ENCODE data around the gene TNK2. TPM values are rescaled to one million over a fixed set of nuclear protein-coding genes. Genes with fewer than 3 reads are reported as not detected.

The TNK2 gene
- total and polyA plus RNA-seq, 2 experiments from 2014 or later, result 3.2 to 12.3 TPM

DNA sequence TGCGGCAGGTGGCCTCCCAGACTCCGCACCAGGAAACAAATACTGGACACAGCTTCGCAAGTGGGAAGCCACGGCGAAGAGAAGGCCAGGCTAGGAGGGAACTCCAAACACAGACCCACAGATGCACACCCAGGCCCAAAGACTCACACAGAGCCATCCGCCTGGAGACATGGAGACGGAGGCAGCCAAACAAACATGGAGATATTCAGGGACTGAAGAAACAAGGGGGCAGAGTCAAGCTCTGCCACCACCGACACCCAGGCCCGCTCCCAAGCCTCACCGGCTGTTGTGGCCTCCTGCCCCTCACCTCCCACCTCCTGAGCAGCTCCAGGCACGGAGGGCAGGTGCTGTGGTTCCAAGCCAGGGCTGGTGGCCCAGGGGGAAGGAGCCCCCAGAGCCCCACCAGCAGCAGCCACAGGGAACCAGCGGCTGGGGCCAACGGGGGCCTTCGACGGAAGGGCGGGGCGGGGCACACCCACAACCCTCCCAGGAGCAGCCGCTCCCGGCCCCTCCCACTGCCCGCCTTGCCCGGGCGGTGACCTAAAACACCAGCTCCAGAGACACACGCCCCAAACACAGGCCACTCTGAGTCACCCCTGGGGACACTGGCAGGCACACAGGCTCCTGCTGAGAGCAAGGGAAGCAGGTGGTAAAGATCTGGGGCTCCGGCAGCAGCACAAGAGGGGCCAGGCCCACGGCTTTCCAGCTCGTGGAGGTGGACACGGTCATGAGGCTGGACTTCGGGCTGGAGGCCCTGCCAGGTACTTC, 31.9 kb downstream of the TNK2 start:
- no peak overlapping the region for H3K4me3 ChIP-seq
- no peaks in the 10 kb centered on the region for H3K9me3 ChIP-seq (ENCODE audit: low read depth)
- no peaks in the 10 kb centered on the region for H3K4me1 ChIP-seq (ENCODE audit: insufficient read depth)
- no peak for DNase-seq
- TF ChIP-seq EZH2 (IDR thresholded peaks at IDR 0.05; ENCODE audit: insufficient read depth, poor library complexity, severe bottlenecking) (no peak), EZH2phosphoT487 (IDR thresholded peaks at IDR 0.05; ENCODE audit: insufficient read depth, low read depth) (no peak)
- H3K36me3 ChIP-seq (ENCODE audit: low read depth), result no peaks in the 10 kb centered on the region
- H3K27me3 ChIP-seq (replicated peaks; ENCODE audit: insufficient read depth), result no peaks in the 10 kb centered on the region
- WGBS, 2 experiments (ENCODE audit: low coverage in 1 of 2, low lambda C conversion rate in 2 of 2, missing lambda C conversion rate in 2 of 2), result 93 to 94% methylated on average over 24 to 25 of the region's 28 CpGs
- in situ Hi-C loops (cut with MboI), result no loop called here
- H3K79me2 ChIP-seq (ENCODE audit: insufficient read depth), result no peaks in the 10 kb centered on the region
- H4K20me1 ChIP-seq (ENCODE audit: insufficient read depth), result no peaks in the 10 kb centered on the region
- no peaks in the 10 kb centered on the region for H3F3A ChIP-seq (ENCODE audit: insufficient read depth)
- no peak overlapping the region for H3K27ac ChIP-seq
- no peak overlapping the region for H3K9ac ChIP-seq
- no peak overlapping the region for H3K4me2 ChIP-seq (ENCODE audit: unreplicated experiment)
- no peak overlapping the region for H2AFZ ChIP-seq
- H3K9me2 ChIP-seq (ENCODE audit: insufficient read depth), result no peaks in the 10 kb centered on the region

DNA sequence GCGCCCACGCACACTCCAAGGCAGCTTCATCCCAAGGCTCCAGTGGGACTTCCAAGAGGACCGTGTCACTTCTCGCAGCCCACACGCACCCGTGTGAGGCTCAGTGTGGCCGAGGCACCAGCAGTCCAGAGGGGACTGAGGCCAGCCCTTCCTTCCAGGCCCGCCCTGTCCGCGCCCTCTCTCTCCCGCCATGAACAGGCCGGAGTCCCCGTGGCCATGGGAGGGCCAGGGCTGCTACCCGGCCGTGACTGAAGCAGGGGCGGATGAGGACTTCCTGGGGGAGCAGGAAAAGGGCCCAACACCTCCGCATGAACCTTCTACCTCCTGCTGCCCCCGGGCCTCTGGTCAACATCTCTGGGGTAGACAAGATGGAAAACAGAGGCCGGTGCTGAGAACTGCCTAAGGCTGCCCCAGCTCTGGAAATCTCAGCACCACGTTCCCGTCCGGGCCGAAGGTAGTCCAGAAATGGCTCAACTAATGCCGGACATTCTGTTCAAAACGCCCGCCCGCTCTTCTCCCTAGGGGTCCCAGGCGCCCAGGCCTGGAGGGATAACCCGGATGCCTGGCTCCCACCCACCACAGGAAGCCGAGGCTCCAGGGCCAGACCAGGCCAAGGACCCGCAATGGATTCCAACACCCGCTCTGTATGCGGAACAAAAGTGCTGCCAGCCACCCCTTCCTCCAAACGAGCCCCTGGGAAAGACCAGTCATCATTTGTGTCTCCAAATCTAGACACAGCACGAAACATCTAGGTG, 32.7 kb downstream of the TNK2 start:
- WGBS, 2 experiments (ENCODE audit: low coverage in 1 of 2, low lambda C conversion rate in 2 of 2, missing lambda C conversion rate in 2 of 2), result 89 to 93% methylated on average over 33 to 35 of the region's 35 CpGs
- H3K4me3 ChIP-seq, result no peak overlapping the region

GRCh38 chr3:195873971-195874370, 34.4 kb downstream of the TNK2 start:
- no peaks in the 10 kb centered on the region for H3K27me3 ChIP-seq (replicated peaks; ENCODE audit: insufficient read depth)
- no peak overlapping the region for H3K9ac ChIP-seq
- H3K79me2 ChIP-seq (ENCODE audit: insufficient read depth), result no peaks in the 10 kb centered on the region
- no peaks in the 10 kb centered on the region for H3K36me3 ChIP-seq (ENCODE audit: low read depth)
- no peaks in the 10 kb centered on the region for H3K9me2 ChIP-seq (ENCODE audit: insufficient read depth)
- H3F3A ChIP-seq (ENCODE audit: insufficient read depth), result no peaks in the 10 kb centered on the region
- WGBS, 2 experiments (ENCODE audit: low coverage in 1 of 2, low lambda C conversion rate in 2 of 2, missing lambda C conversion rate in 2 of 2), result 92 to 97% methylated on average over 19 to 23 of the region's 26 CpGs
- in situ Hi-C loops (cut with MboI), result no loop called here
- H4K20me1 ChIP-seq (ENCODE audit: insufficient read depth), result no peaks in the 10 kb centered on the region
- DNase-seq, result peak; percentile 7
- no peak for TF ChIP-seq EZH2 (IDR thresholded peaks at IDR 0.05; ENCODE audit: insufficient read depth, poor library complexity, severe bottlenecking)
- no peak for TF ChIP-seq EZH2phosphoT487 (IDR thresholded peaks at IDR 0.05; ENCODE audit: insufficient read depth, low read depth)
- H3K4me2 ChIP-seq (ENCODE audit: unreplicated experiment), result no peak overlapping the region
- no peaks in the 10 kb centered on the region for H3K4me1 ChIP-seq (ENCODE audit: insufficient read depth)
- H3K9me3 ChIP-seq (ENCODE audit: low read depth), result no peaks in the 10 kb centered on the region
- no peak overlapping the region for H3K27ac ChIP-seq
- H2AFZ ChIP-seq, result no peak overlapping the region
- no peak overlapping the region for H3K4me3 ChIP-seq

More for the DNA sequence above, 32.7 kb downstream of the TNK2 start:
- H3K27ac ChIP-seq, result no peak overlapping the region
- no peaks in the 10 kb centered on the region for H3K79me2 ChIP-seq (ENCODE audit: insufficient read depth)
- no peaks in the 10 kb centered on the region for H3K27me3 ChIP-seq (replicated peaks; ENCODE audit: insufficient read depth)
- H4K20me1 ChIP-seq (ENCODE audit: insufficient read depth), result no peaks in the 10 kb centered on the region
- H2AFZ ChIP-seq, result no peak overlapping the region
- no peaks in the 10 kb centered on the region for H3K4me1 ChIP-seq (ENCODE audit: insufficient read depth)
- no peak overlapping the region for H3K9ac ChIP-seq
- no peaks in the 10 kb centered on the region for H3F3A ChIP-seq (ENCODE audit: insufficient read depth)
- no peaks in the 10 kb centered on the region for H3K36me3 ChIP-seq (ENCODE audit: low read depth)
- no peak for DNase-seq
- H3K4me2 ChIP-seq (ENCODE audit: unreplicated experiment), result no peak overlapping the region
- TF ChIP-seq EZH2 (IDR thresholded peaks at IDR 0.05; ENCODE audit: insufficient read depth, poor library complexity, severe bottlenecking) (no peak), EZH2phosphoT487 (IDR thresholded peaks at IDR 0.05; ENCODE audit: insufficient read depth, low read depth) (no peak)
- H3K9me3 ChIP-seq (ENCODE audit: low read depth), result no peaks in the 10 kb centered on the region
- in situ Hi-C loops (cut with MboI), result no loop called here
- H3K9me2 ChIP-seq (ENCODE audit: insufficient read depth), result no peaks in the 10 kb centered on the region

DNA sequence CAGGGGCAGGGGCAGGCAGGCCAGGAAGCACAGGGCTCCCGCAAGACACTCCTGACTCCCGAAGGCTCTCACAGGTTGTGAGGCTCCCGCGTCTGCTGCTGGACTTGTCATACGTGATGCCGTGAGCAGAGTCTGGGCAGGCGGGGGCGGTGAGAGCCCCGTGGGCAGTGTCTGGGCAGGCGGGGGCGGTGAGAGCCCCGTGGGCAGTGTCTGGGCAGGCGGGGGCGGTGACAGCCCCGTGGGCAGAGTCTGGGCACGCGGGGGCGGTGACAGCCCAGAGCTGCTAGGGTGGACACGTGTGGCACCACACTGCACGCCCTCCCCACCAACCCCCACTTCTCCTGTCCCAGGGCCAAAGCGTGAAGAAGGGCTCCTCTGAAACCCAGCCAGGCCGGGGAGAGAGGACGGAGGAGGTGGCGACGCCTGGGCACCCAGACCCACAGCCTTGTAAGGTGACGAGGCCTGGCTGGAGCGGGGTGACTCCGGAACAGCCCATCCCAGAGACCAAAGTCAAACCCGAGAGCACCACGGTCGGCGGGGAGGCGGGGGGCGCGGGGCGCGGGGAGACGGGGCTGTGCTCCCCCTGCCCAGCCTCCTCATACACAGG, 35.0 kb downstream of the TNK2 start:
- H3K4me1 ChIP-seq (ENCODE audit: insufficient read depth), result no peaks in the 10 kb centered on the region
- 94 to 100% methylated on average over 6 to 37 of the region's 38 CpGs for WGBS, 2 experiments (ENCODE audit: low coverage in 1 of 2, low lambda C conversion rate in 2 of 2, missing lambda C conversion rate in 2 of 2)
- no peaks in the 10 kb centered on the region for H3K9me2 ChIP-seq (ENCODE audit: insufficient read depth)
- H2AFZ ChIP-seq, result no peak overlapping the region
- no peak overlapping the region for H3K4me3 ChIP-seq
- H3K9me3 ChIP-seq (ENCODE audit: low read depth), result no peaks in the 10 kb centered on the region
- no peaks in the 10 kb centered on the region for H3K27me3 ChIP-seq (replicated peaks; ENCODE audit: insufficient read depth)
- no peaks in the 10 kb centered on the region for H4K20me1 ChIP-seq (ENCODE audit: insufficient read depth)
- no peaks in the 10 kb centered on the region for H3F3A ChIP-seq (ENCODE audit: insufficient read depth)
- H3K79me2 ChIP-seq (ENCODE audit: insufficient read depth), result no peaks in the 10 kb centered on the region
- H3K4me2 ChIP-seq (ENCODE audit: unreplicated experiment), result no peak overlapping the region
- no peak for TF ChIP-seq EZH2phosphoT487 (IDR thresholded peaks at IDR 0.05; ENCODE audit: insufficient read depth, low read depth)
- TF ChIP-seq EZH2 (IDR thresholded peaks at IDR 0.05; ENCODE audit: insufficient read depth, poor library complexity, severe bottlenecking), result no peak
- in situ Hi-C loops (cut with MboI), result no loop called here
- DNase-seq, result no peak
- no peak overlapping the region for H3K9ac ChIP-seq
- no peaks in the 10 kb centered on the region for H3K36me3 ChIP-seq (ENCODE audit: low read depth)
- H3K27ac ChIP-seq, result no peak overlapping the region

Measured in GM23248 (cell line).